Measurements from ENCODE around the gene RBBP8NL.

- TF ChIP-seq, protein P1, sequence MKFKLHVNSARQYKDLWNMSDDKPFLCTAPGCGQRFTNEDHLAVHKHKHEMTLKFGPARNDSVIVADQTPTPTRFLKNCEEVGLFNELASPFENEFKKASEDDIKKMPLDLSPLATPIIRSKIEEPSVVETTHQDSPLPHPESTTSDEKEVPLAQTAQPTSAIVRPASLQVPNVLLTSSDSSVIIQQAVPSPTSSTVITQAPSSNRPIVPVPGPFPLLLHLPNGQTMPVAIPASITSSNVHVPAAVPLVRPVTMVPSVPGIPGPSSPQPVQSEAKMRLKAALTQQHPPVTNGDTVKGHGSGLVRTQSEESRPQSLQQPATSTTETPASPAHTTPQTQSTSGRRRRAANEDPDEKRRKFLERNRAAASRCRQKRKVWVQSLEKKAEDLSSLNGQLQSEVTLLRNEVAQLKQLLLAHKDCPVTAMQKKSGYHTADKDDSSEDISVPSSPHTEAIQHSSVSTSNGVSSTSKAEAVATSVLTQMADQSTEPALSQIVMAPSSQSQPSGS (IDR thresholded peaks at IDR 0.05; ENCODE audit: low read length): no peak
- TF ChIP-seq POLR2A (IDR thresholded peaks at IDR 0.05; ENCODE audit: control extremely low read depth in 1 of 2, low read depth in 2 of 2, low read length in 2 of 2) (no peak), GABPA (IDR thresholded peaks at IDR 0.05; ENCODE audit: borderline replicate concordance, insufficient read depth, low read length) (no peak), POU5F1 (IDR thresholded peaks at IDR 0.05; ENCODE audit: low read depth, low read length) (no peak), SP1 (IDR thresholded peaks at IDR 0.05; ENCODE audit: low read depth, low read length) (no peak), JUND (IDR thresholded peaks at IDR 0.05; ENCODE audit: low read length) (no peak), RNF2 (IDR thresholded peaks at IDR 0.05; ENCODE audit: borderline replicate concordance, low read depth, low read length, missing control alignments, poor library complexity, severe bottlenecking) (no peak)
- TF ChIP-seq, protein P2, sequence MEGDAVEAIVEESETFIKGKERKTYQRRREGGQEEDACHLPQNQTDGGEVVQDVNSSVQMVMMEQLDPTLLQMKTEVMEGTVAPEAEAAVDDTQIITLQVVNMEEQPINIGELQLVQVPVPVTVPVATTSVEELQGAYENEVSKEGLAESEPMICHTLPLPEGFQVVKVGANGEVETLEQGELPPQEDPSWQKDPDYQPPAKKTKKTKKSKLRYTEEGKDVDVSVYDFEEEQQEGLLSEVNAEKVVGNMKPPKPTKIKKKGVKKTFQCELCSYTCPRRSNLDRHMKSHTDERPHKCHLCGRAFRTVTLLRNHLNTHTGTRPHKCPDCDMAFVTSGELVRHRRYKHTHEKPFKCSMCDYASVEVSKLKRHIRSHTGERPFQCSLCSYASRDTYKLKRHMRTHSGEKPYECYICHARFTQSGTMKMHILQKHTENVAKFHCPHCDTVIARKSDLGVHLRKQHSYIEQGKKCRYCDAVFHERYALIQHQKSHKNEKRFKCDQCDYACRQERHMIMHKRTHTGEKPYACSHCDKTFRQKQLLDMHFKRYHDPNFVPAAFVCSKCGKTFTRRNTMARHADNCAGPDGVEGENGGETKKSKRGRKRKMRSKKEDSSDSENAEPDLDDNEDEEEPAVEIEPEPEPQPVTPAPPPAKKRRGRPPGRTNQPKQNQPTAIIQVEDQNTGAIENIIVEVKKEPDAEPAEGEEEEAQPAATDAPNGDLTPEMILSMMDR (IDR thresholded peaks at IDR 0.05; ENCODE audit: control extremely low read depth in 1 of 3, insufficient read depth in 1 of 3, low read depth in 1 of 3, low read length in 3 of 3): no peak
Observed at GRCh38 chr20:62409086-62409853, 18.1 kb downstream of the RBBP8NL start.

All from H1 (cell line).